Measurements from ENCODE around the gene SMARCA4.

- TF ChIP-seq CTCF (IDR thresholded peaks at IDR 0.05) (no peak), POLR2A (IDR thresholded peaks at IDR 0.05) (no peak)
Measured at GRCh38 chr19:11058246-11059030, 97.6 kb downstream of the SMARCA4 start.

All from right lobe of liver (tissue), 4 donors.